OCI-LY1 (cell line): ENCODE data around the gene SDHAF3.

ENCODE experiments used
- EZH2 ChIP-seq: fragments of 200-600 bp; sonication (generic), shearing (Covaris generic); IDR thresholded peaks from 2 replicates; pipeline ENCODE4 v1.8.0; 2017; ENCODE audit warnings: borderline replicate concordance, mixed run types, mild to moderate bottlenecking, antibody characterized with exemption, low read length, moderate library complexity, mixed read lengths
- TF ChIP-seq, protein P1 (sequence below): fragments of 200-600 bp; sonication (generic), shearing (Covaris generic); IDR thresholded peaks from 2 replicates; pipeline ENCODE4 v1.5.1; 2017; ENCODE audit warnings: mild to moderate bottlenecking, antibody characterized with exemption, low read length, moderate library complexity, mixed read lengths

DNA sequence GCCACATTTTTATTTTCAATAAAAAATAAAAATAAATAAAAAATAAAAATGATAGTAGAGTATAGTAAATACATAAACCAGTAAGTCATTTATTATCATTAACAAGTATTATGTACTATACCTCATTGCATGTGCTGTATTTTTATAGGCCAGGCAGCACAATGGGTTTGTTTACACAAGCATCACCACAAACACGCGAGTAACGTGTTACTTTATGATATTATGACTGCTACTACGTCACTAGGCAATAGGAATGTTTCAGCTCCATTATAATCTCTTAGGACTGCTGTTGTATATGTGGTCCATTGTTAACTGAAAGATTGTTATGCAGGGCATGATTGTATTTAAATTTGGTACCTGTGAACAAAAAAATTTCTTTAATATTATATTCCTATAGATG is 20.8 kb upstream of the SDHAF3 start:
- TF ChIP-seq, protein P1, sequence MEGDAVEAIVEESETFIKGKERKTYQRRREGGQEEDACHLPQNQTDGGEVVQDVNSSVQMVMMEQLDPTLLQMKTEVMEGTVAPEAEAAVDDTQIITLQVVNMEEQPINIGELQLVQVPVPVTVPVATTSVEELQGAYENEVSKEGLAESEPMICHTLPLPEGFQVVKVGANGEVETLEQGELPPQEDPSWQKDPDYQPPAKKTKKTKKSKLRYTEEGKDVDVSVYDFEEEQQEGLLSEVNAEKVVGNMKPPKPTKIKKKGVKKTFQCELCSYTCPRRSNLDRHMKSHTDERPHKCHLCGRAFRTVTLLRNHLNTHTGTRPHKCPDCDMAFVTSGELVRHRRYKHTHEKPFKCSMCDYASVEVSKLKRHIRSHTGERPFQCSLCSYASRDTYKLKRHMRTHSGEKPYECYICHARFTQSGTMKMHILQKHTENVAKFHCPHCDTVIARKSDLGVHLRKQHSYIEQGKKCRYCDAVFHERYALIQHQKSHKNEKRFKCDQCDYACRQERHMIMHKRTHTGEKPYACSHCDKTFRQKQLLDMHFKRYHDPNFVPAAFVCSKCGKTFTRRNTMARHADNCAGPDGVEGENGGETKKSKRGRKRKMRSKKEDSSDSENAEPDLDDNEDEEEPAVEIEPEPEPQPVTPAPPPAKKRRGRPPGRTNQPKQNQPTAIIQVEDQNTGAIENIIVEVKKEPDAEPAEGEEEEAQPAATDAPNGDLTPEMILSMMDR: no peak
- TF ChIP-seq EZH2: no peak
